ENCODE measurements around the gene PIEZO2.

Gene PIEZO2

GRCh38 chr18:11074889-11075288 is 74.5 kb downstream of the PIEZO2 start:
- DNase-seq (ENCODE audit: low read depth): no peak
- TF ChIP-seq, protein P1, sequence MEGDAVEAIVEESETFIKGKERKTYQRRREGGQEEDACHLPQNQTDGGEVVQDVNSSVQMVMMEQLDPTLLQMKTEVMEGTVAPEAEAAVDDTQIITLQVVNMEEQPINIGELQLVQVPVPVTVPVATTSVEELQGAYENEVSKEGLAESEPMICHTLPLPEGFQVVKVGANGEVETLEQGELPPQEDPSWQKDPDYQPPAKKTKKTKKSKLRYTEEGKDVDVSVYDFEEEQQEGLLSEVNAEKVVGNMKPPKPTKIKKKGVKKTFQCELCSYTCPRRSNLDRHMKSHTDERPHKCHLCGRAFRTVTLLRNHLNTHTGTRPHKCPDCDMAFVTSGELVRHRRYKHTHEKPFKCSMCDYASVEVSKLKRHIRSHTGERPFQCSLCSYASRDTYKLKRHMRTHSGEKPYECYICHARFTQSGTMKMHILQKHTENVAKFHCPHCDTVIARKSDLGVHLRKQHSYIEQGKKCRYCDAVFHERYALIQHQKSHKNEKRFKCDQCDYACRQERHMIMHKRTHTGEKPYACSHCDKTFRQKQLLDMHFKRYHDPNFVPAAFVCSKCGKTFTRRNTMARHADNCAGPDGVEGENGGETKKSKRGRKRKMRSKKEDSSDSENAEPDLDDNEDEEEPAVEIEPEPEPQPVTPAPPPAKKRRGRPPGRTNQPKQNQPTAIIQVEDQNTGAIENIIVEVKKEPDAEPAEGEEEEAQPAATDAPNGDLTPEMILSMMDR (IDR thresholded peaks at IDR 0.05; ENCODE audit: control insufficient read depth, insufficient read depth, low read depth, low read length, missing control alignments): no peak
- H3K4me3 ChIP-seq (ENCODE audit: control insufficient read depth, low read depth, low read length): no peak overlapping the region

DNA sequence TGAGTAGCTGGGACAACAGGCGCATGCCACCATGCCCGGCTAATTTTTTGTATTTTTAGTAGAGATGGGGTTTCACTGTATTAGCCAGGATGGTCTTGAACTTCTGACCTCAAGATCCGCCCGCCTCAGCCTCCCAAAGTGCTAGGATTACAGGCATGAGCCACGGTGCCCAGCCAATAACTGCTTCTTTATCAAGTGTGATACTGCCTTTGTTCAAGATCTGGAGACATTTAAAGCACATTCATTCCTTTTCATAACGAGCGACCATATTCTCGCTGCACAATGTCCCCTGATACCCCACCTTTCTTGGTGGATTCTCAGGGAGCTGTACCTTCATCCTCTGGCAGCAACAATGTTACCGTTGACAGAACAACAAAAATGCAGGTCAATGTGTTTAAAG is 75.4 kb downstream of the PIEZO2 start:
- TF ChIP-seq, protein P1 (IDR thresholded peaks at IDR 0.05; ENCODE audit: control insufficient read depth, insufficient read depth, low read depth, low read length, missing control alignments): no peak
- no peak for DNase-seq (ENCODE audit: low read depth)
- H3K4me3 ChIP-seq (ENCODE audit: control insufficient read depth, low read depth, low read length): no peak overlapping the region

GRCh38 chr18:11072632-11073031 is 76.7 kb downstream of the PIEZO2 start:
- TF ChIP-seq, protein P1 (IDR thresholded peaks at IDR 0.05; ENCODE audit: control insufficient read depth, insufficient read depth, low read depth, low read length, missing control alignments): no peak
- DNase-seq (ENCODE audit: low read depth): no peak
- no peak overlapping the region for H3K4me3 ChIP-seq (ENCODE audit: control insufficient read depth, low read depth, low read length)

- H3K4me3 ChIP-seq (ENCODE audit: control insufficient read depth, low read depth, low read length): no peak overlapping the region
- DNase-seq (ENCODE audit: low read depth): no peak
- TF ChIP-seq, protein P1 (IDR thresholded peaks at IDR 0.05; ENCODE audit: control insufficient read depth, insufficient read depth, low read depth, low read length, missing control alignments): no peak
Measured at GRCh38 chr18:11071300-11071699, 78.1 kb downstream of the PIEZO2 start.

- H3K4me3 ChIP-seq (ENCODE audit: control insufficient read depth, low read depth, low read length): no peak overlapping the region
- DNase-seq (ENCODE audit: low read depth): no peak
- TF ChIP-seq, protein P1 (IDR thresholded peaks at IDR 0.05; ENCODE audit: control insufficient read depth, insufficient read depth, low read depth, low read length, missing control alignments): no peak
Measured at GRCh38 chr18:11070593-11070992, 78.8 kb downstream of the PIEZO2 start.

- TF ChIP-seq, protein P1 (IDR thresholded peaks at IDR 0.05; ENCODE audit: control insufficient read depth, insufficient read depth, low read depth, low read length, missing control alignments): no peak
- DNase-seq (ENCODE audit: low read depth): no peak
- H3K4me3 ChIP-seq (ENCODE audit: control insufficient read depth, low read depth, low read length): no peak overlapping the region
Measured at GRCh38 chr18:11066038-11066437, 83.3 kb downstream of the PIEZO2 start.
